OCI-LY1 (cell line): ENCODE measurements around the gene SGCD.

Source experiments
- EZH2 ChIP-seq: fragments of 200-600 bp; sonication (generic), shearing (Covaris generic); IDR thresholded peaks from 2 replicates; pipeline ENCODE4 v1.8.0; 2017; ENCODE audit warnings: borderline replicate concordance, mixed run types, mild to moderate bottlenecking, antibody characterized with exemption, low read length, moderate library complexity, mixed read lengths
- TF ChIP-seq, protein P1 (sequence below): fragments of 200-600 bp; sonication (generic), shearing (Covaris generic); IDR thresholded peaks from 2 replicates; pipeline ENCODE4 v1.5.1; 2017; ENCODE audit warnings: mild to moderate bottlenecking, antibody characterized with exemption, low read length, moderate library complexity, mixed read lengths

DNA sequence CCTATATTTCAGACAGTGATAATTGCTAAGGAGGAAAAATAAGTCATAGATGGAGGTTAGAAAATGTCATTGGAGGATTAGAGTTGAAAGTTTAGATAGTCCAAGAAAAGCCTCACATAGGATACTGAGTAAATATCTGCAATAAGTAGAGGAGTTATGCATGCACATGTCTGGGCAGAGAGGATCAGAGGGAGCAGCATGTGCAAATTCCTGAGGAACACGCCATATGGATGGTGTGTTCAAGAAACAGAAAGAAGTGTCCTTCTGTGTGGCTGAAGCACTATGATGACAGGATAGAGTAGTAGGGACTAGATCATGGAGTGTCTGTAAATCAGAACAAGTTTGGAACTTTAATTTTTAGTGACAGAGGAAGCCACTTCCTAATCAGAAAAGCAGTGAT, 52.2 kb downstream of the SGCD start:
- TF ChIP-seq, protein P1, sequence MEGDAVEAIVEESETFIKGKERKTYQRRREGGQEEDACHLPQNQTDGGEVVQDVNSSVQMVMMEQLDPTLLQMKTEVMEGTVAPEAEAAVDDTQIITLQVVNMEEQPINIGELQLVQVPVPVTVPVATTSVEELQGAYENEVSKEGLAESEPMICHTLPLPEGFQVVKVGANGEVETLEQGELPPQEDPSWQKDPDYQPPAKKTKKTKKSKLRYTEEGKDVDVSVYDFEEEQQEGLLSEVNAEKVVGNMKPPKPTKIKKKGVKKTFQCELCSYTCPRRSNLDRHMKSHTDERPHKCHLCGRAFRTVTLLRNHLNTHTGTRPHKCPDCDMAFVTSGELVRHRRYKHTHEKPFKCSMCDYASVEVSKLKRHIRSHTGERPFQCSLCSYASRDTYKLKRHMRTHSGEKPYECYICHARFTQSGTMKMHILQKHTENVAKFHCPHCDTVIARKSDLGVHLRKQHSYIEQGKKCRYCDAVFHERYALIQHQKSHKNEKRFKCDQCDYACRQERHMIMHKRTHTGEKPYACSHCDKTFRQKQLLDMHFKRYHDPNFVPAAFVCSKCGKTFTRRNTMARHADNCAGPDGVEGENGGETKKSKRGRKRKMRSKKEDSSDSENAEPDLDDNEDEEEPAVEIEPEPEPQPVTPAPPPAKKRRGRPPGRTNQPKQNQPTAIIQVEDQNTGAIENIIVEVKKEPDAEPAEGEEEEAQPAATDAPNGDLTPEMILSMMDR, result no peak
- no peak for TF ChIP-seq EZH2
